Hematopoietic multipotent progenitor cell treated with erythropoietin and hydrocortisone succinate and interleukin-3 and kit ligand, for 8 days (in vitro differentiated cells): Measurements from ENCODE around the gene METAP1D.
"Not testable (repeated sequence)": the region's sequence is repeated elsewhere in the genome, so short reads cannot be mapped to it uniquely, and the experiment has no call there.

Experiments used
- DNase-seq: peaks from one replicate; pipeline ENCODE4 v3.0.0-alpha.2; 2015

Gene METAP1D

DNA sequence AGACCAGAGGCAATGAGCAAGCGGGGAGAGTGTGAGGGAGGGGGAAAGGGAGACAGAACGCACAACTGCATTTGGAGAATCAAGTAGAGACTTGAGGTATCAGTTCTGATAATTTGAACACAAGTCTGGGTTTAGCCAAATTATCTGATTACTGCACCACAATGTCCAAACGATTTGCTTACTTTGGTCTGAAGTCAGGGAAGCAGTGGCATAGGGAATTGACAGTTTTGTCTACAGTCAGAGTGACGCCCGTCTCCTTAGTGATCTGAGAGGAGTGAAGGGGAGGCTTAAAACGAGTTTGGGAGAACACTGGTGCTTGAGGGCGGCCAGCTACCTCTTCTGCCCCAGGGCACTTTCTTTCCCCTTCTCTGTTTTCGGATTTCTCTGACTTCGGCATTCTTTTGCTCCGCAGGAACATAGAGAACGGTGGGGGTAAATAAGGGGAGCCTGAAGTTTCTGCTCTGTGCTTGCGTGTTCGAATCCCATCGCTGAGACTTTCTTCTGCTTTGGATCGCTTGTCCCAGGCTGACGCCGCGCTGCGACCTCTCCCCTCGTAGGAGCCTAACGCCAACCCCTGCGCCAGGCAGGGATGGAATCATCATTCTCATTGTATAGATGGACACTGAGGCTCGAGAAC lies 105.8 kb downstream of the METAP1D start:
- no peak for DNase-seq

- peak; percentile 59 for DNase-seq
Measured at GRCh38 chr2:172106108-172106961, 106.6 kb downstream of the METAP1D start.

DNA sequence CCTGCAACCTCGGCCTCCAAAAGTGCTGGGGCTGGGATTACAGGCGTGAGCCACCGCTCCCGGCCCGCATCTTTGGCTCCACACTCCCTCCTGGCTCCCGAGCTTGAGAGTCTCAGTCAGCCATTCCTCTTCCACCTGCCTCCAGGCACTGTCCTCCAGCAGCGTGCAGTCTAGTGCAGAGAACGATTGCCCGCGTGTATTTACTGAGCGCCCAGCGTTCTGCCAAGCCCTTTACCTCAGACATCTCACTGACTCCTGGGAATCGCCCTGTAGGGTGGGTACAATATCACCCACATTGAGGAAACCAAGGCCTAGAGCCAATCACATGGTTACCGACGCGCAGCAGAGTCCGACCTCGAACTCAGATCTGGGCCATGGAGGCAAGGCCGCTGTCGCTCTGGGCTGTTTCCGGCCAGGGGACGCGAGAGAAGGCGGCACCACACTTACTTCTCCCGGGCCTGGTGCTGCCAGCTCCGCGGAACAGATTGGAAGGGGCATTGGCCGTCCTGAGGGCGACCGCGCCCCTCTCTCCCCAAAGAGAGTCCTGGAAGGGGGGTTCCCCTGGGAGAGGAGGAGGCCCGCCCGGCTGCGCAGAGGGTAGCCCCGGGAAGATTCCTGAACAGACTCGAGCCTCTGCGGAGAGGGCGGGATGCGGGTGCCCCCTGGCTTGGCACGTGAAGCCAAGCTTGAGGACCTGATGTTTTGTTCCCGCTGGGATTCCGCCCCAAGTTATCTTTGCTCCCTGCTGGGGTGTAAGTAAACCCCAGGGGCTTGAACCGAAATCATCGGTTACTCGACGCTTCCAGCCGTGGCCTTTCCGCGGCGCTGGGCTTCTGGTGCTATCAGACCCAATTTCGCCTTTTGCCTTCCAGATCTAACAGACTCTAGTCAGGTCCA lies 108.2 kb downstream of the METAP1D start:
- DNase-seq, result no peak

GRCh38 chr2:172108587-172108930 lies 108.8 kb downstream of the METAP1D start:
- no peak for DNase-seq

GRCh38 chr2:172109256-172109987 lies 109.7 kb downstream of the METAP1D start:
- DNase-seq, result no peak

GRCh38 chr2:172109988-172110811 lies 110.4 kb downstream of the METAP1D start:
- DNase-seq, result no peak

DNA sequence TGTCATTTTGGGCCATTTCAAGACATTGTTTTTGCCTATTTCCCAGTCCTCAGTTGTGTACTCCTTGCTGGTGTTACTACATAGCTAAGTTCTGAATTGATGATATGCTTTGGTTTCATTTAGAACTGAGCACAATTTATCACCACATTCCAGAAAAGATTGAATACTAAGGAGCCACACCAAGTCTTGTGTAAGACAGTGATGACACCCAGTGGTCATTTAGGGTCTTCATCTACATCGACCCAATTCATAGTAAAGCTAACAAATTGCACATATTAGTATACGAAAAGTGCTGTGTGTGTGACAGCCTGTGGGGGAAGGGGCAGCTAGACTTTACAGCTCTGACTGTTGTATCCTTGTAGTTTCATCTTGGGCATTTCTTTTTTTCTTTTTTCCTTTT lies 113.9 kb downstream of the METAP1D start:
- DNase-seq, result peak; percentile 52

GRCh38 chr2:172114176-172114575 lies 114.4 kb downstream of the METAP1D start:
- not testable (repeated sequence) for DNase-seq

DNA sequence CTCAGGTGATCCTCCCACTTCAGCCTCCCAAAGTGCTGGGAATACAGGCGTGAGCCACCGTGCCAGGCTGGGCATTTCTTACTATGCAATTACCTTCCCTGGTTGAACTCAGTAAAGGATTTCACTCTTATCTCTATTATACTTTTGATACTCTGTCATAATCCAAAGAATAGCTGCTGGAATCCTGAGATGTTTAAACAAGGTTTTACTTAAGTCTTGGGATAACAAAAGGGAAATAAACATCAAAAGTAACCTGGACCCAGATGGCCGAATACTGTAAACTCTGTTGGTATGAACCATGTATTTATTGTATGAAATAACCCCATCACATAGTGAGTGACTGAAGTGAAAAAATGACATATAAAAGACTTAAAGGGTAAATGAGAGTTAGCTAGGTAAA lies 114.8 kb downstream of the METAP1D start:
- no peak for DNase-seq

GRCh38 chr2:172116107-172116506 lies 116.4 kb downstream of the METAP1D start:
- DNase-seq, result no peak

GRCh38 chr2:172119089-172119488 lies 119.3 kb downstream of the METAP1D start:
- no peak for DNase-seq

DNA sequence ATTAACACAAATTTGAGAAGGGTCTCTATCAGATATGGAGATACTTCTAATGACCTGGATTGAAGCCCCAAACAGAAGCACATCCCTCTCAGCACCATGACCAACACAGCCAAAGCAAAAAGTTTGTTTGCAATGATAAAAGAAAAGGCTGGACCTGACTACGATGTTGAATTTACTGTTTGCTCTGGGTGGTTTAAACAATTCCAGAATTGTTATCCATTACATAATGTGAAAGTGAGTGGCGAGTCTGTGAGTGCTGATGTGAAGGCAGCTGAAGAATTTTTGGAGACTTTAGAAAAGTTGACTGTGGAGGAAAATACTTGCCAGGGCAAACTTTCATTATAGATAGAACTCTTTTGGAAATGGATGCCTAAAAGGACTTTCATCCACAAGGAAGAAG lies 120.4 kb downstream of the METAP1D start:
- DNase-seq, result no peak

DNA sequence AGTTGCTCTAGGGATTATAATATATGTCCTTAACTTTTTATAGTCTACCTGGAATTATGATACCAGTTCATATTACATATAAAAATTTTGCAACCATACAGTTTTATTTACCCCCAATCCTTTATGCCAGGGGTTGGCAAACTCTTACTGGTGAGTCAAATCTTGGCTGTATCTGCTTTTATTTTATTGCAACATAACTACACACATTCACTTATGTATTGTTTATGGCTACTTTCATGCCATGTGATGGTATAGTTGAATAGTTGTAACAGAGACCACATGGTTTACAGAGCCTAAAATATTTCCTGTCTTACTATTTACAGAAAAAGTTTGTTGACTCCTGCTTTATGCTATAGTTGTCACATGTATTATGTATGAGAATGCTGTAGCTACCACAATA lies 128.7 kb downstream of the METAP1D start:
- no peak for DNase-seq

- DNase-seq, result no peak
Measured at GRCh38 chr2:172129404-172129803, 129.7 kb downstream of the METAP1D start.
